Measurements from ENCODE around the gene LRP2. TPM values are rescaled to one million over a fixed set of nuclear protein-coding genes. Genes with fewer than 3 reads are reported as not detected.

Gene LRP2
- total and polyA plus RNA-seq, 7 donors, result 0.02 TPM; not detected in 6

GRCh38 chr2:169131587-169132512 lies 230.5 kb downstream of the LRP2 start:
- Histone ChIP-seq H3K4me1 (no peaks in the 10 kb centered on the region), H3K4me3 (no peak overlapping the region), H3K36me3 (ENCODE audit: insufficient read depth in 1 of 2, low read depth in 1 of 2) (no peaks in the 10 kb centered on the region), H3K27me3 (ENCODE audit: insufficient read depth in 3 of 3, low read length in 2 of 3) (no peaks in the 10 kb centered on the region), H3K27ac (no peak overlapping the region), H3K9me3 (no peaks in the 10 kb centered on the region)
- DNase-seq (no peak), ATAC-seq (peak in 2 of 4 donors; percentile 48)
- intact Hi-C loops (cut with DNase I), result loop anchor here (2.0 to 5.0 kb wide), 4 partner anchors 21 to 360 kb away; no protein-coding TSS in a partner anchor
- TF ChIP-seq CTCF (IDR thresholded peaks at IDR 0.05), result peak; percentile 84
- WGBS, 3 donors, result 30 to 33% (median 31%) methylated on average over 9 of the region's 9 CpGs

DNA sequence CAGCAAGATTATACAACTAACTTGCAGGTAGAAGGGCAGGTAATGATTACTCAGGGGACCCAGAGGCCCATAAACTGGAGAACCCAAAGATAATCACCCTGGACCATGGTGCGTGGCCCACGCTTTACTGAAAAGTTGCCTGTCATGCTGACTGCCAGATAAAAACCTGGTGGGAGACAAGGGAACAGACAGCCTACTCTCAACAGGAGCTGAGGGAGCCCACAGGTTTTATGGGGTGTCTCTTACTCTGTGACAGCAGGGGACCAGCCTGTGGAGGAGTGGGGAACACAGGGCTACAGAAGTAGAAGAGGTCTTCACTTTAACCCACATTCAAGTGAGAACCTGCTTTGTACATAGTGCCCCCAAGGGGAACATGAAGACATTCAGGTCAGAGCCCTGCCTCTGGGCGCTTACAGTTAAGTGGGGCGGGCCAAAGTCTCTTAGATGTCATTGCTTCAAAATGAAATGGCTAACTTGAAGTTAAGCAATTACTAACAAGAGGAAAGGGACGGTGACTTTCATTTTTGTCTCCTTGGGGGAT lies 232.6 kb downstream of the LRP2 start:
- Histone ChIP-seq H3K4me3 (no peak overlapping the region), H3K4me1 (no peaks in the 10 kb centered on the region), H3K36me3 (ENCODE audit: insufficient read depth in 1 of 2, low read depth in 1 of 2) (no peaks in the 10 kb centered on the region), H3K27me3 (ENCODE audit: insufficient read depth in 3 of 3, low read length in 2 of 3) (no peaks in the 10 kb centered on the region), H3K27ac (no peak overlapping the region), H3K9me3 (no peaks in the 10 kb centered on the region)
- TF ChIP-seq CTCF (IDR thresholded peaks at IDR 0.05), result no peak
- no peak for DNase-seq
- no peak for ATAC-seq
- intact Hi-C loops (cut with DNase I), result loop anchor here (5.0 kb wide), 2 partner anchors 167 to 357 kb away; no protein-coding TSS in a partner anchor
- WGBS, 3 donors, result 88 to 90% (median 89%) methylated on average over 5 of the region's 5 CpGs

DNA sequence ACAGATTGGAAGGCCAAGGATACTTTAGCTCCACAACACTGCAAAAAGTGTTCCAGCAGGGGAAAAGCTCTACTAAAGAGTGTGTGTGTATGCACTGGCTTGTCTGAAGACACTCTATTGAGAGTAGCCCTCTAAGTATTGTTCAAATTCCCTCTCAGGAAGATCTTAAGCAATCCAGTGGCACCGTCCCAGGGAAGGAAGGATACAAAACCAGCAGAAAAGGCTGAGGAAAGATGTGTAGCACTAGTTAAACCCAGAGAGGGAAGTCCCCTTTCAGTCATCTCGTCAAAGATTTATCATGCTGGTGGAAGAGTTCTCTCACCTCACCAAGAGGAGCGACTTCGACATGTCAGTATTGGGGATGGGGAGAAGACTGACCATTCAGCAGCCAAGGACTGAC lies 242.5 kb downstream of the LRP2 start:
- DNase-seq (no peak), ATAC-seq (no peak)
- H3K9me3 ChIP-seq, result no peaks in the 10 kb centered on the region
- no peak for TF ChIP-seq CTCF (IDR thresholded peaks at IDR 0.05)
- intact Hi-C loops (cut with DNase I), result no loop called here
- H3K36me3 ChIP-seq (ENCODE audit: insufficient read depth in 1 of 2, low read depth in 1 of 2), result no peaks in the 10 kb centered on the region
- no peak overlapping the region for H3K4me3 ChIP-seq
- H3K4me1 ChIP-seq, result no peaks in the 10 kb centered on the region
- 87 to 91% (median 89%) methylated on average over 4 of the region's 4 CpGs for WGBS, 3 donors
- H3K27me3 ChIP-seq (ENCODE audit: insufficient read depth in 3 of 3, low read length in 2 of 3), result no peaks in the 10 kb centered on the region
- no peak overlapping the region for H3K27ac ChIP-seq

GRCh38 chr2:169119123-169119760 lies 243.1 kb downstream of the LRP2 start:
- Histone ChIP-seq H3K9me3 (no peaks in the 10 kb centered on the region), H3K36me3 (ENCODE audit: insufficient read depth in 1 of 2, low read depth in 1 of 2) (no peaks in the 10 kb centered on the region), H3K27ac (no peak overlapping the region), H3K4me3 (no peak overlapping the region), H3K4me1 (no peaks in the 10 kb centered on the region), H3K27me3 (ENCODE audit: insufficient read depth in 3 of 3, low read length in 2 of 3) (no peaks in the 10 kb centered on the region)
- 55 to 69% (median 61%) methylated on average over 4 of the region's 4 CpGs for WGBS, 3 donors
- DNase-seq (no peak), ATAC-seq (no peak)
- no peak for TF ChIP-seq CTCF (IDR thresholded peaks at IDR 0.05)
- intact Hi-C loops (cut with DNase I), result no loop called here
